Activated naive CD8-positive, alpha-beta T cell treated with anti-CD3 and anti-CD28 coated beads, Interleukin-2, amount 10 ng/mL, durations not matched to agents 7 days and 5 days (primary cell): ENCODE results near the gene KRTAP12-2. TPM values are rescaled to one million over a fixed set of nuclear protein-coding genes. Genes with fewer than 3 reads are reported as not detected.
"Not testable (repeated sequence)": the region's sequence is repeated elsewhere in the genome, so short reads cannot be mapped to it uniquely, and the experiment has no call there.

Source experiments
- ATAC-seq: fragments of 150-1000 bp; cut with Tn5 transposase; one replicate; pipeline ENCODE4 v1.10.0; 2021; ENCODE audit warnings: low read depth, moderate library complexity
- POLR2A ChIA-PET: fragments of 350-600 bp; sonication (Branson Sonifier 250); formaldehyde crosslinking; loops from one replicate; lab custom pipeline; 2021; ENCODE audit warnings: antibody characterized with exemption; lab: Charles Lee
- DNase-seq: peaks from one replicate; pipeline ENCODE4 v3.0.0; 2021
- H3K27ac Mint-ChIP-seq: one replicate; pipeline ENCODE4 v1.8.0; 2022; ENCODE audit warnings: mild to moderate bottlenecking, mixed read lengths
- H3K27me3 Mint-ChIP-seq: one replicate; pipeline ENCODE4 v1.8.0; 2022; ENCODE audit warnings: mild to moderate bottlenecking, moderate library complexity, mixed read lengths
- H3K36me3 Mint-ChIP-seq: one replicate; pipeline ENCODE4 v1.8.0; 2021; ENCODE audit warnings: mild to moderate bottlenecking, mixed read lengths
- H3K4me1 Mint-ChIP-seq: one replicate; pipeline ENCODE4 v1.8.0; 2021; ENCODE audit warnings: mixed read lengths
- H3K4me3 Mint-ChIP-seq: one replicate; pipeline ENCODE4 v1.8.0; 2022; ENCODE audit warnings: mild to moderate bottlenecking, moderate library complexity, mixed read lengths
- H3K9me3 Mint-ChIP-seq: one replicate; pipeline ENCODE4 v1.8.0; 2021; ENCODE audit warnings: mixed read lengths
- total RNA-seq, 2 experiments: library from RNA; stranded (reverse); gene quantifications; one replicate each; pipeline ENCODE4 v1.2.3, GENCODE V29; 2021

Gene KRTAP12-2
- total RNA-seq, 2 experiments from 2014 or later = not detected

DNA sequence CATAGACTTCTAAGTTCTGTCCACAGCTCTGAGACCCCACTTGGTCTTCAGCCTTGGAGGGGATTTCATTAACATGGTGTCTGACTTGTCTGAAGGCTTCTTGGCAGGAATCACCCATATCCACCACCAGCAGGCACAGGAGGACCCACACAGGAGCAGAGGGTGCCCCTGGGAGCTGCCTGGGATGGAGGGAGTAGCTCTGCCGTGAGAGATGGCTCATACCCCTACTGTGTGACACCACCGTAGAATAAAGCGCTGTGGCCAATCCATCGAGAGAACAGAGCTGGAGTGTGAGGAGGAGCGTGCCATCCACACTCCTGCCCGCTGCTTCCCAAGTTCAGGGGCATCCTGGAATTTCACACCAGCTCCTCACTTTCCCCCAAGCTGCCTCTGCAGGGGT, 18.3 kb upstream of the KRTAP12-2 start:
- DNase-seq, POLR2A ChIA-PET, ATAC-seq, H3K4me3 Mint-ChIP-seq, H3K4me1 Mint-ChIP-seq, H3K27me3 Mint-ChIP-seq, H3K27ac Mint-ChIP-seq, H3K9me3 Mint-ChIP-seq, H3K36me3 Mint-ChIP-seq: not testable (repeated sequence)

DNA sequence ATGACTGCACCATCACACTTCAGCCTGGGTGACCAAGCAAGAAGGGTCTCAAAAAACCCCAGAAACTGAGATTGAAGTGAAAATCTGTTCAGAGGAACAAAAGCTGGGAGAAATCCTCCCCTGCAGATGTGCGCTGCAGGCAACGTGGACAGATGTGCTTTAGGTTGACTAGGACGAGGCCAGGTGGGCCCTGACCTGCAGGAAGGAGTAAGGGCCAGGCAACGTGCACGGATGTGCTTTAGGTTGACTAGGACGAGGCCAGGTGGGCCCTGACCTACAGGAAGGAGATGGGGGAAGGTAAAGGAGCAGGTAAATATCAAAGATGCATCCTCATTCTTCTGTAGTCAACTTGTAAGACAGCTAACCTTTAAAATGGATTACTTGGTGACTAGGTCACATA, 17.8 kb upstream of the KRTAP12-2 start:
- peaks cover 5% of the 10 kb centered on the region for H3K4me1 Mint-ChIP-seq
- peaks cover 11% of the 10 kb centered on the region for H3K27me3 Mint-ChIP-seq
- no peak for ATAC-seq
- no peak overlapping the region for H3K27ac Mint-ChIP-seq
- H3K9me3 Mint-ChIP-seq = no peaks in the 10 kb centered on the region
- DNase-seq = no peak
- no peaks in the 10 kb centered on the region for H3K36me3 Mint-ChIP-seq
- POLR2A ChIA-PET = no interaction called here
- no peak overlapping the region for H3K4me3 Mint-ChIP-seq

DNA sequence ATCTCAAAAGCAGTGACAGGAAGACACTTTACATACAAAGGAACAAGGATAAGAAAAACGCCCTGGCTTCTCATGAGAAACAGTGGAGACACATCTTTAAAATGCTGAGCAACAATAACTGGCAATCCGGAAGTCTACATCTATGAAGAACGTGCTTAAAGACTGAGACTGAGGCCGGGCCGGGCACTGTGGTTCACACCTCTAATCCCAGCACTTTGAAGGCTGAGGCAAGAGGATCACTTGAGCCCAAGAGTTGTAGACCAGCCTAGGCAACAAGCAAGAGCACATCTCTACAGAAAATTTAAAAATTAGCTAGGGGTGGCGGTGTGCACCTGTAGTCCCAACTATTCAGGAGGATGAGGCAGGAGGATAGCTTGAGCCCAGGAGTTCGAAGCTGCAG, 17.4 kb upstream of the KRTAP12-2 start:
- Mint-ChIP-seq H3K27ac (no peak overlapping the region), H3K27me3 (peaks cover 12% of the 10 kb centered on the region), H3K4me1 (peaks cover 5% of the 10 kb centered on the region), H3K9me3 (no peaks in the 10 kb centered on the region), H3K36me3 (no peaks in the 10 kb centered on the region), H3K4me3 (no peak overlapping the region)
- no peak for DNase-seq
- ATAC-seq = no peak
- POLR2A ChIA-PET = no interaction called here

DNA sequence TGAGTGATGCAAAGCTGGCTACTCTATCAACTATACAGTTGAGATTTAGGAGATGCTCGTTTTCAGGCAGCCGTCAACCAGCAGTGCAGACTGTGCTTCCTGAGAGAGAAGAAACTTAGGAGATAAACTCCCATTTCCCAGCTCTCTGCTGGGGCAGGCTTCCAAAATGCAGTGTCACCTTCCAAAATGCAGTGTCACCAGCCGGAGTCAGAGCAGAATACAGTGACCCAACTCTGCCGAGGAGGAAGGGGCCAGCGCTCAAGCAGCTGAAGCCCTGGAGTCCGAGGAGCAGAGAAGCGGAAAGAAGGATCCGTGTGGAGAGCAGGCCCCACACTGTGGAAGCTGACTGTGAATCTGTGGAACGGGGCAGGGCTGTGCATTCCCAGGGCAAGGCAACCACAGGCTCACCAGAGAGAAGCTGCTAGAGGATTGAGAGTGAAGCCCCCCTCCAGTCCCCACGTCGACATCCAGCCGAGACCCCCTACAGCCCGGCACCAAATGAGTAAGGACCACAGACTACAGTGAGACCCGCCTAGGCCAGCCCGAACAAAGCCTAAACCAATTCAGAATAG, 15.9 kb upstream of the KRTAP12-2 start:
- Mint-ChIP-seq H3K4me3 (no peak overlapping the region), H3K9me3 (no peaks in the 10 kb centered on the region), H3K36me3 (no peaks in the 10 kb centered on the region), H3K4me1 (peaks cover 5% of the 10 kb centered on the region), H3K27ac (no peak overlapping the region), H3K27me3 (peaks cover 12% of the 10 kb centered on the region)
- no peak for DNase-seq
- ATAC-seq = no peak
- POLR2A ChIA-PET = no interaction called here

DNA sequence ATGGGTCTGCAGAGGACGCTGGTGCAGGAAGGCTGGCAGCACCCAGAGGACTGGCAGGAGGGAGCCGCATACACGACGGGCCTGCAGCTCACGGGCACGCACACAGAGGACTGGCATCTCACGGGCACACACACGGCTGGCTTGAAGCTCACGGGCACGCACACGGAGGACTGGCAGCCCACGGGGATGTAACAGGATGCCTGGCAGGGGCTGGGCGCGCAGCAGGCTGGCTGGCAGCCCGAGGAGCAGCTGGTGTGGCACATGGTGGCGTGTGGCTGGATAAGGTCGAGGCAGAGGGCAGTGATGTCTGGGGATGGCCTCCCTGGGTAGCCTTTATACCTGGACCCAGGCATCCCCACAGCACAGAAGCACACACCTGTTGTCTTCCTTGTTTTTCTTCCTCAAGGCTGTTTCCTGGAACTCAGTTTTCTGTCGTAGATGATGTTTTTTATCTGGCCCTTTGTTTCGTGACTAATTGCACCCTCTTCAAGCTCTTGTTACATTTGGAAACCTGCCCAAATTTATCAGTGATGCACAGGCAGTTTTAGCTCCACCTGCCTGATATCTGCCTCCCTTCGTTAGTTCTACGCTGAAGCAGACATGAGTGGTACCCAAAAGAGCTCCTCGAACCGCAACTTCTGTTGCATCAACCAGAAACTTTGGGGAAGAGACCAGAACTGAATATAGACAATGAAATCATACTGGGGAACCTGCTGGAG, 15.3 kb upstream of the KRTAP12-2 start, which contains the start of gene KRTAP12-1:
TSS of gene KRTAP12-1 (minus strand) at position 303 of the 719 bp plus-strand sequence. CDS start at position 263, 40 bp downstream.
- Mint-ChIP-seq H3K9me3 (no peaks in the 10 kb centered on the region), H3K36me3 (no peaks in the 10 kb centered on the region), H3K4me1 (peaks cover 5% of the 10 kb centered on the region), H3K4me3 (no peak within 1 kb of the TSS), H3K27ac (no peak within 1 kb of the TSS), H3K27me3 (peaks cover 12% of the 10 kb centered on the region)
- POLR2A ChIA-PET = interaction anchor here (0.9 kb wide), 1 partner anchor 63 kb away, joined by 3 read pairs; no protein-coding TSS in a partner anchor
- DNase-seq (no peak), ATAC-seq (no peak)

DNA sequence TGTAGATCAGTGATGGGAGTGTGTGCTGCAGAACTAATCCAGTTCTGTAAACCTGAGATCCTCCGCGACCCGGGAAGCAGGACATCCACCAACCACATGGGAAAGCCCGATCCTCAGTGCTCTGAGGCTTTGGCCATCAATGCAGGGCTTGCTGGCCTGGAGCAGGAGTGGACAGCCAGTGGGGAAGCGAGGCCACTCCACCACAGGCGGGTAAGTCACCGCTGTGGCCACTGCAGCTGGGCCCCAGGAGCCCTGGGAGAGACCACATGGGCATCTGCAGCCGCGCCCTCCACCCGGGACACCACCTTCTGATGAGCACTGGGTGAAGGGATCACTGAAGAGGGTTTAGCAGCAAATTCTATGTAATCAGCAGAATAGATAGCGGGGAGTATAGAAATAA, 14.4 kb upstream of the KRTAP12-2 start:
- Mint-ChIP-seq H3K27ac (no peak overlapping the region), H3K4me3 (no peak overlapping the region), H3K9me3 (no peaks in the 10 kb centered on the region), H3K36me3 (no peaks in the 10 kb centered on the region), H3K27me3 (peaks cover 12% of the 10 kb centered on the region), H3K4me1 (peaks cover 3% of the 10 kb centered on the region)
- DNase-seq (no peak), ATAC-seq (no peak)
- POLR2A ChIA-PET = interaction anchor here (0.9 kb wide), 1 partner anchor 62 kb away, joined by 3 read pairs; no protein-coding TSS in a partner anchor

DNA sequence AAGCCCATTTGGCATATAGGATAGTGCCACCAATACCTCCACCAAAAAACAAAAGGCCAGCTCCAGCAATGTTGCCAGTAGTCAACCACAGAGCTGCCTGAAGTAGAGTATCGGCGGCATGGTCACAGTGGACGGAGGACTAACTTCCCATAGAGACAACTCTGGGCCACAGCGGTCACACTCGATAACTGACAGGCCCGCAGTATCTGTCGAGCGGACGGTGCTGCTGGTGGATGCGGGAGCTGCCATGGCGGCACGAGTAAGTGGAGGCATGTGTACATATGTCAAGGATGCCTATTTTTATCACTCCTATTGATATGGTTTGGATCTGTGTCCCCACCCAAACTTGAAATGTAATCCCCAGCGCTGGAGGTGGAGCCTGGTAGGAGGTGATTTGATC, 11.2 kb upstream of the KRTAP12-2 start:
- POLR2A ChIA-PET = no interaction called here
- Mint-ChIP-seq H3K27me3 (peaks cover 17% of the 10 kb centered on the region), H3K4me3 (no peak overlapping the region), H3K4me1 (no peaks in the 10 kb centered on the region), H3K9me3 (peaks cover 11% of the 10 kb centered on the region), H3K36me3 (peaks cover 1% of the 10 kb centered on the region), H3K27ac (no peak overlapping the region)
- no peak for ATAC-seq
- DNase-seq = no peak

DNA sequence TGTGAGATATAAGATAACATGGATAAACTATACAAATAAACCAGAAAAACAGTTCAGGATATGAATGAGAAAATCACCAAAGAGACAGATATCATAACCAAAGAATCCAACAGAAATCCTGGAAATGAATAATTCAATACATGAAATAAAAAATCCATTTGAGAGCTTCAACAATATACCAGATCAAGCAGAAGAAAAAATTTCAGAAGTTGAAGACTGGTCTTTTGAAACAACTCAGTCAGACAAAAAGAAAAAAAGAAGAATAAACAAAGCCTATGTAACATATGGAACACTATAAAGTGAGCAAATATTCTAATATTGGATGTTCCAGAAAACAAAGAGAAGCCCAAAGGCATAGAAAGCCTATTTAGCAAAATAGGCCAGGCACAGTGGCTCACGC, 5.2 kb upstream of the KRTAP12-2 start:
- Mint-ChIP-seq H3K27me3 (peaks cover 8% of the 10 kb centered on the region), H3K4me1 (no peaks in the 10 kb centered on the region), H3K27ac (no peak overlapping the region), H3K9me3 (peaks cover 28% of the 10 kb centered on the region), H3K36me3 (peaks cover 2% of the 10 kb centered on the region), H3K4me3 (no peak overlapping the region)
- no peak for DNase-seq
- ATAC-seq = no peak
- POLR2A ChIA-PET = no interaction called here

DNA sequence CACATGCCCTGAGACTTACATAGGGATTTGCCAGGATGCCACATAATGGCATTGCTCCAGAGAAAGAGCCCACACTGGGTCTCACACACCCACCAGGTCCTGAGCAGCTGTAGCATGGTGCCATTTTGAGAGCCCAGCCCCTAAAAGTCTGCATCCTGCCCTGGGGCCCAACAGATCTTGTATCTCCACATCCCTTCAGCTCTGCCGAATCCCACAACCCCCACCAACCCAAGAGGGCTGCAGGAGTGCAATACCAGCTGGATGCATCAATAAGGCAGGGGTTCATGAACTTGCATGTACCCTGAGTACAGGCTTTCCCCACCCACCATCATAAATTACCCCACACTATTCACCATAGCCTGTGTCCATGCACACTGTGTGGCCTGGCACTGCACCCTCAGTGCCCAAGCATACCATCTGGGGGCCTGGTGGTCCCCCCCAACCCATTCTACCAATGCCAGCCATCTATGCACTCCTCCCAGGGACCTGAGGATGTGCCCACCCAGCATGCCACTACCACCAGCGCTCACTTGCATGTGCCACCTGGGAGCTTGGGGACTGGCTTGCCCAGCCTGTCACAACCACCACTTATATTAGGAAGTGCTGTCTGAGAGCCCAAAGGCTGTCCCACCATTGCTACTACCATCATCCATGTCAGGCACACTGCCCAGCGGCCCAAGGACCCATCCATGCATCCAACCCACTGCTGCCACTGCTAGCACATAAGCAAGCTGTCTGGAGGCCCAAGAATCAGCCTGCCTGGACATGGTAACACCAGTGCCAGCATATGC, 4.1 kb upstream of the KRTAP12-2 start:
- Mint-ChIP-seq H3K27ac (no peak overlapping the region), H3K4me3 (no peak overlapping the region), H3K4me1 (no peaks in the 10 kb centered on the region), H3K36me3 (peaks cover 2% of the 10 kb centered on the region), H3K9me3 (peaks cover 26% of the 10 kb centered on the region), H3K27me3 (peaks cover 6% of the 10 kb centered on the region)
- no peak for ATAC-seq
- no peak for DNase-seq
- POLR2A ChIA-PET = no interaction called here

DNA sequence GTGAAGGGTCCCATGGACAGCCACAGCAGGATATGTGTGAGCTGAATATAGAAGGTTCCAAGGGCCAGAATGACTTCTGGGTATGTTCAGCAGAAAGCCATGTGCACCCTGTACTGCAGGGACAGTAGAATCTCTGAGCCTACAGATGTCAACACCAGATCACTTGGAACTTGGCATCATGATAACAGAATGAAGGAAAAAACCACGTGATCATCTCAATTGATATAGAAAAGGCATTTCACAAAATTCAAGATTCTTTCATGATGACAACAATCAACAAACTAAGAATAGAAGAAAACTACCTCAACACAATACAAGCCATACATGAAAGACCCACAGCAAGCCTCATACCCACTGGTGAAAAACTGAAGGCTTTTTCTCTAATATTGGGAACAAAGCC, 885 bp upstream of the KRTAP12-2 start:
- Mint-ChIP-seq H3K36me3 (peaks cover 3% of the 10 kb centered on the region), H3K4me3 (no peak overlapping the region), H3K27ac (no peak overlapping the region), H3K9me3 (peaks cover 16% of the 10 kb centered on the region), H3K4me1 (no peaks in the 10 kb centered on the region), H3K27me3 (peaks cover 9% of the 10 kb centered on the region)
- POLR2A ChIA-PET = no interaction called here
- ATAC-seq = no peak
- no peak for DNase-seq

DNA sequence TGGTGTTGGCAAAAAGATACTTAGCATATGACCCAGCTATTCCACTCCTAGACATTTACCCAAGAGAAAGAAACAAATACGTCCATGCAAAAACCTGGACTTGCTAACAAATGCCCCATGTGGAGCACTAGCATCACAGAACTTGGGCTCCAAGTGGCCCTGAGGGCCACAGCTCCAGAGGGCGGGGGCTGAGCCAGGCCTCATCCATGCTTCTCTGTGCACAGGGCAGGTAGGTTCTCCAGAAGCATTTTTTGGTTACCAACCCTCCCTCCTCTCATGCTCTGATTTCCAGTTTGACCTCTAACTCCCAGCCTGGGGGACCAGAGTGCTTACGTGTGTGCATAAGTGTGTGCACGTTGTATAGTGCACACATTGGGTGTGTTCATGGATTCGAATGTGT, 2.0 kb downstream of the KRTAP12-2 start:
- POLR2A ChIA-PET = no interaction called here
- Mint-ChIP-seq H3K4me3 (no peak overlapping the region), H3K36me3 (peaks cover 17% of the 10 kb centered on the region), H3K27me3 (peaks cover 13% of the 10 kb centered on the region), H3K4me1 (peaks cover 2% of the 10 kb centered on the region), H3K9me3 (peaks cover 29% of the 10 kb centered on the region), H3K27ac (no peak overlapping the region)
- DNase-seq = no peak
- no peak for ATAC-seq

DNA sequence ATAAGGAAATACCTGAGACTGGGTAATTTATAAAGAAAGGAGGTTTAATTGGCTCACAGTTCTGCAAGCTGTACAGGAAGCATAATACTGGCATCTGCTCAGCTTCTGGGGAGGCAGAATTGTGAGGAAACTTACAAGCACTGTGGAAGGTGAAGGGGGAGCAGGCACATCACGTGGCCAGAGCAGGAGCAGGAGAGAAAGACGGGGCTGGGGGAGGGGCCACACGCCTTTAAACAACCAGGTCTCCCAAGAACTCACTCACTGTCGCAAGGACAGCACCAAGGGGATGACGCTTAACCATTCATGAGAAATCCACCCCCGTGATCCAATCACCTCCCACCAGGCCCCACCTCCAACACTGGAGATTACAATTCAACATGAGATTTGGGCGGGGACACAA, 5.2 kb downstream of the KRTAP12-2 start:
- ATAC-seq, H3K27ac Mint-ChIP-seq, DNase-seq, POLR2A ChIA-PET, H3K4me3 Mint-ChIP-seq: not testable (repeated sequence)
- H3K4me1 Mint-ChIP-seq = peaks cover 29% of the 10 kb centered on the region
- H3K36me3 Mint-ChIP-seq = peaks cover 47% of the 10 kb centered on the region
- H3K27me3 Mint-ChIP-seq = peaks cover 10% of the 10 kb centered on the region
- peaks cover 35% of the 10 kb centered on the region for H3K9me3 Mint-ChIP-seq

DNA sequence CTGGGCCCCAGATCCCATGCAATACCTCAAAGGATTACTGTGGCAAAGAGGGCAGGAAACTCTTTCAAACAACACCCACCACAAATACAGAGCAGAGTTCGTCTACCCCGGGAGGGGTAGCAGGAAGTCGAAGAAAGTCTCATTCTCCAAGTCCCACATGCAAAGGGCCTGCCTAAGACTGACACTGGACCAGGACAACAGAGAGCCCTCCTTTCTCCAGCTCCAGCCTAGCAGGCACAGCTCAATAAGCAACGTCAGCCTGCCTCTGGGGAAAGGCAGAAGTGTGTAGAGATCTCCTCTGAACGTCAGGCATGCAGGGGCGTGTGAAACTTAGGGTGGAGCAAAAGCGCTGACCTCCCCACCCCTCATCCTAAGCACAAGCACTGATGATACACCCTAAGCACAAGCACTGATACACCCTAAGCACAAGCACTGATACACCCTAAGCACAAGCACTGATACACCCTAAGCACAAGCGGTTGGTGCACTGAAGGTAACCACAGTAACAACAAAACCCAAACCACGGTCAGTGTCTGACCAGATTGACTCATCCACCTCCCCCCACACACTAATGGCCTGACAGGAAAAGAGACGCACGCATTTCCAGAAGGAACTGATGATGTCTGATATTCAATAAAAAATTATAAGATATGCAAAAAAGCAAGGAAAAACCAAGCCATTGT, 7.7 kb downstream of the KRTAP12-2 start:
- ATAC-seq (peak; percentile 62), DNase-seq (no peak)
- Mint-ChIP-seq H3K9me3 (peaks cover 42% of the 10 kb centered on the region), H3K27ac (peak overlapping the region; percentile 90), H3K27me3 (peaks cover 10% of the 10 kb centered on the region), H3K4me1 (peaks cover 34% of the 10 kb centered on the region), H3K4me3 (peak overlapping the region; percentile 65), H3K36me3 (peaks cover 53% of the 10 kb centered on the region)
- POLR2A ChIA-PET = no interaction called here
